Measurements from ENCODE around the gene SUGCT. TPM values are rescaled to one million over a fixed set of nuclear protein-coding genes. Genes with fewer than 3 reads are reported as not detected.

The SUGCT gene
- total and polyA plus RNA-seq, 2 of the 8 experiments (the other 6 are each of a cell fraction or from before 2014, with no cell fraction given) = 2.8 to 5.4 TPM

- TF ChIP-seq HDAC2 (IDR thresholded peaks at IDR 0.05; ENCODE audit: borderline replicate concordance in 1 of 2, low read depth in 2 of 2, low read length in 2 of 2) (no peak), GABPA (IDR thresholded peaks at IDR 0.05; ENCODE audit: borderline replicate concordance, insufficient read depth, low read length) (no peak)
Observed at GRCh38 chr7:40566879-40567278, 432.1 kb downstream of the SUGCT start (continued).
